HCT116 (cell line): Measurements from ENCODE around the gene THSD4.

Experiments
- SP1 ChIP-seq: IDR thresholded peaks from 2 replicates; pipeline ENCODE4 v1.6.1; 2012; ENCODE audit warnings: low read depth
- SRF ChIP-seq: IDR thresholded peaks from 2 replicates; pipeline ENCODE4 v1.6.1; 2012; ENCODE audit warnings: low read depth
- TF ChIP-seq, protein P1 (sequence below): IDR thresholded peaks from 2 replicates; pipeline ENCODE4 v1.6.1; 2012; ENCODE audit warnings: low read depth
- TF ChIP-seq, protein P2 (sequence below), 3 experiments: fragments of 200-600 bp in 1 of 3; sonication (generic) in 1 of 3; IDR thresholded peaks in 2 of 3; conservative IDR thresholded peaks in 1 of 3; 2 replicates each; pipeline ENCODE4 v1.5.1; 2012 to 2017; ENCODE audit warnings: low read depth in 2 of 3, low read length in 2 of 3, antibody characterized with exemption in 1 of 3, borderline replicate concordance in 1 of 3, control low read depth in 1 of 3, mild to moderate bottlenecking in 1 of 3, mixed read lengths in 1 of 3, mixed run types in 1 of 3, moderate library complexity in 1 of 3; ENCODE audit not compliant: insufficient read depth in 1 of 3

- TF ChIP-seq SRF (no peak), SP1 (no peak)
- TF ChIP-seq, protein P1, sequence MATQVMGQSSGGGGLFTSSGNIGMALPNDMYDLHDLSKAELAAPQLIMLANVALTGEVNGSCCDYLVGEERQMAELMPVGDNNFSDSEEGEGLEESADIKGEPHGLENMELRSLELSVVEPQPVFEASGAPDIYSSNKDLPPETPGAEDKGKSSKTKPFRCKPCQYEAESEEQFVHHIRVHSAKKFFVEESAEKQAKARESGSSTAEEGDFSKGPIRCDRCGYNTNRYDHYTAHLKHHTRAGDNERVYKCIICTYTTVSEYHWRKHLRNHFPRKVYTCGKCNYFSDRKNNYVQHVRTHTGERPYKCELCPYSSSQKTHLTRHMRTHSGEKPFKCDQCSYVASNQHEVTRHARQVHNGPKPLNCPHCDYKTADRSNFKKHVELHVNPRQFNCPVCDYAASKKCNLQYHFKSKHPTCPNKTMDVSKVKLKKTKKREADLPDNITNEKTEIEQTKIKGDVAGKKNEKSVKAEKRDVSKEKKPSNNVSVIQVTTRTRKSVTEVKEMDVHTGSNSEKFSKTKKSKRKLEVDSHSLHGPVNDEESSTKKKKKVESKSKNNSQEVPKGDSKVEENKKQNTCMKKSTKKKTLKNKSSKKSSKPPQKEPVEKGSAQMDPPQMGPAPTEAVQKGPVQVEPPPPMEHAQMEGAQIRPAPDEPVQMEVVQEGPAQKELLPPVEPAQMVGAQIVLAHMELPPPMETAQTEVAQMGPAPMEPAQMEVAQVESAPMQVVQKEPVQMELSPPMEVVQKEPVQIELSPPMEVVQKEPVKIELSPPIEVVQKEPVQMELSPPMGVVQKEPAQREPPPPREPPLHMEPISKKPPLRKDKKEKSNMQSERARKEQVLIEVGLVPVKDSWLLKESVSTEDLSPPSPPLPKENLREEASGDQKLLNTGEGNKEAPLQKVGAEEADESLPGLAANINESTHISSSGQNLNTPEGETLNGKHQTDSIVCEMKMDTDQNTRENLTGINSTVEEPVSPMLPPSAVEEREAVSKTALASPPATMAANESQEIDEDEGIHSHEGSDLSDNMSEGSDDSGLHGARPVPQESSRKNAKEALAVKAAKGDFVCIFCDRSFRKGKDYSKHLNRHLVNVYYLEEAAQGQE, result no peak
- TF ChIP-seq, protein P2, sequence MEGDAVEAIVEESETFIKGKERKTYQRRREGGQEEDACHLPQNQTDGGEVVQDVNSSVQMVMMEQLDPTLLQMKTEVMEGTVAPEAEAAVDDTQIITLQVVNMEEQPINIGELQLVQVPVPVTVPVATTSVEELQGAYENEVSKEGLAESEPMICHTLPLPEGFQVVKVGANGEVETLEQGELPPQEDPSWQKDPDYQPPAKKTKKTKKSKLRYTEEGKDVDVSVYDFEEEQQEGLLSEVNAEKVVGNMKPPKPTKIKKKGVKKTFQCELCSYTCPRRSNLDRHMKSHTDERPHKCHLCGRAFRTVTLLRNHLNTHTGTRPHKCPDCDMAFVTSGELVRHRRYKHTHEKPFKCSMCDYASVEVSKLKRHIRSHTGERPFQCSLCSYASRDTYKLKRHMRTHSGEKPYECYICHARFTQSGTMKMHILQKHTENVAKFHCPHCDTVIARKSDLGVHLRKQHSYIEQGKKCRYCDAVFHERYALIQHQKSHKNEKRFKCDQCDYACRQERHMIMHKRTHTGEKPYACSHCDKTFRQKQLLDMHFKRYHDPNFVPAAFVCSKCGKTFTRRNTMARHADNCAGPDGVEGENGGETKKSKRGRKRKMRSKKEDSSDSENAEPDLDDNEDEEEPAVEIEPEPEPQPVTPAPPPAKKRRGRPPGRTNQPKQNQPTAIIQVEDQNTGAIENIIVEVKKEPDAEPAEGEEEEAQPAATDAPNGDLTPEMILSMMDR (IDR thresholded peaks at IDR 0.05 in 2 of 3, conservative IDR thresholded peaks at IDR 0.05 in 1 of 3; ENCODE audit: borderline replicate concordance in 1 of 3, insufficient read depth in 1 of 3, low read depth in 2 of 3, low read length in 2 of 3), result no peak
These were observed 204.7 kb downstream of the THSD4 start for GRCh38 chr15:71319935-71320334.
